ENCODE data around the gene IGFALS.
"Not testable (repeated sequence)": the region's sequence is repeated elsewhere in the genome, so short reads cannot be mapped to it uniquely, and the experiment has no call there.

Gene IGFALS

DNA sequence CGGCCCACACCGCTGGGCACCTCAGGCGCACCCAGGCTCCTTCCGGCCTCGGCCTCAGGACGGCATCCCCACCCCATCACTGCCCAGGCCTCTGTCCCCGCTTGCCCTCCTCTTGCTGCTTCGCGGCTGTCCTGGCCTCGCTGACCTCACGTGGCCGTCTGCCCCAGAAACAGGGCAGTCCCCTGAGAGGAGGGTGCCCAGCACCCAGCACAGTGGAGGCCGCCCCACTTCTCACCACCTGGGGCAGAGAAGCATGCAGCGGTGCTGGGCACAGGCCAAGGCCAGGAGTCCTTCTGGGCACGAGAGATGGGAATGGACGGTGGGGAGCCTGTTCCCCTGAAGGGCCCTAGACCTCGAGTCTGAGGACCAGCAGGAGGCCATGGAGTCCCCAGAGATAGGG lies 24.2 kb upstream of the IGFALS start:
- no peak for DNase-seq

DNA sequence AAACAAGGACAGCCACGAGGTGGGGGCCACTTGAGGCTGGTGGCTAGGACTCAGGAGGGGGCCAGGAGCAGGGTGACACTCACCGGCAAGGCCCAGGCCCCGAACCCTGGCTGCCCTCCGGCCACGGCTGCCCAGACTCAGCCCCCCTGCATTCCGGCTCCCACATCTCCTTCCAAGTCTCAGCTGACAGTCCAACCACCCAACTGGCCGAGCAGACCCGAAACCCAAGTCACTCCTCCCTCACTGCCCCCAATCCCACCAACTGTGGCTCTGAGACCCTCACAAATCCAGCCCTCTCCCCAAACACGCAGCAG lies 23.7 kb upstream of the IGFALS start:
- no peak for DNase-seq

DNA sequence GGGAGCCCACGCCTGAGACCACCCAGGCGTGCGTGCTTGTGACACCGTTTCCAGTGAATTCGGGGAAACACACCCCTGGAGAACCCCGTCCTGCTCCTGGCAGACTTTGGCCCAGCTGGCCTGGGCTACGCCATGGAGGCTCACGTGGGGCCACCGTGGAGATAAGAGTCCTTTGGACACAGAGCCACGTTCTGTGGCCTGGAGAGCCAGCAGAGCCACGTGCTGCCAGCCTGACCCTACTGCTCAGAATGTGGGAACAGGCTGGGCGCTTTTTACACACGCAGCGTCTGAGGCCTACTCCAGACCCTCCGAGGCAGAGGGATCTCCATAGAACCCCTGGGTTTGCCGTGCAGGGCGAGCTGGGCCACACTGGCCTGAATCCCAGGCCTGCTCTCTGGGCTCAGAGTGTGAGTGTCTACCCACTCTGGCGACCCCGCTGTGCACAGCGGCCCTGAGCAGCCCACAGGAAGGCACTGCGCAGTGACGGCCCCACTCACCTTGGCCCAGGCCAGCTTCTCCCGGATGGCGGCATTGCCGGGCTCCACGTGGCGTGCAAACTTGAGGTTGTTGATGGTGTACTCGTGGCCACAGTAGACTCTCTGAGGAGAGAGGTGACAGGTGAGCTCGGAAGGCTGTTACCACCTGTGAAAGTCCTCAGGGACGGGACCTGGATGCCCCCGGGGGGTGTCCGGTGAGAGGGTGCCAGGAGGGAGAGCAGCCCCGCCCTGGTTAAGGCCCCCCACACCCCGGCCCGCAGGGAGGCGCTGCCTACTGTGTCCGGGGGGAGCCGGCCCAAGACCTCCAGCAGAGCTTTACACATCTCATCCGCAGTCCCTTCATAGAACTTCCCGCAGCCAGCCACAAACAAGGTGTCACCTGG lies 23.1 kb upstream of the IGFALS start:
- no peak for DNase-seq

- DNase-seq, result no peak
These were observed 22.0 kb upstream of the IGFALS start for GRCh38 chr16:1815461-1815860.

DNA sequence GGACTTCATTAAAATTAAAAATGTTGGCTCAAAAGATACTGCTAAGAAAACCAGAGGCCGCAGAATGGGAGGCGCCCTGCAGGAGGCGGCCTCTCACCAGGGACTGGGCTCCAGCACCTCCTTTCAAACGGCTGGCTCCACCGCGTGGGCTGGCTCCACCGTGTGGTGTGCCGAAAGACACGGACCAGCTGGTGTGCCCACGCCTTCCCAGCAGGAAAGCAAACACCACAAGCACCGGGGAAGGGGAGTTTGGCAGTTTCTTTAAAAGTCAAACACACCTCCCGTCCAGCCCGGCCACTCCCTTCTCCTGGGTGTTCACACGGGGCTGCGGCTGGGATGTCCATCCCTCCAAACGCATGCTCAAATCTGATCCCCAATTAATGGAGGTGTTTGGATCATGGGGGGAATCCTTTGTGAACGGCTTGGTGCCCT lies 19.2 kb upstream of the IGFALS start:
- no peak for DNase-seq

DNA sequence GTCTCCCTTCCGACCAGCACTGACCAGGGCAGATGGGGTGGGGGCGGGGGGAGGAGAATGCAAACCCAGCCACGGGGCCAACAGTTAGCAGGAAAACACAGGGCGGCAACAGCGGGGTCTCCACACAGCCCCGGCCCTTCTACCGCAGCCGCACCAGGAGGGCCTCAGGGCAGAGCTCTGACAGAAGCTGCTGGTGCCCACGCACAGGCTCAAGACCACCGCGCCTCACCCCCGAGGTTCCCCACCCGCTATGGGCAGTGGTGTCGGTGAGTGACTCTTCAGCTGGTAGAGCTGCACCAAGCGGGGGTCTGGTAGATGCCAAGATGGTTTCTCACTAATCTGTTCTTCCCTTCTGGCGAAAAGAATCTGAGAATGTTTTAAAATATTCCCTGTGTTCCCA lies 17.0 kb upstream of the IGFALS start:
- no peak for DNase-seq

DNA sequence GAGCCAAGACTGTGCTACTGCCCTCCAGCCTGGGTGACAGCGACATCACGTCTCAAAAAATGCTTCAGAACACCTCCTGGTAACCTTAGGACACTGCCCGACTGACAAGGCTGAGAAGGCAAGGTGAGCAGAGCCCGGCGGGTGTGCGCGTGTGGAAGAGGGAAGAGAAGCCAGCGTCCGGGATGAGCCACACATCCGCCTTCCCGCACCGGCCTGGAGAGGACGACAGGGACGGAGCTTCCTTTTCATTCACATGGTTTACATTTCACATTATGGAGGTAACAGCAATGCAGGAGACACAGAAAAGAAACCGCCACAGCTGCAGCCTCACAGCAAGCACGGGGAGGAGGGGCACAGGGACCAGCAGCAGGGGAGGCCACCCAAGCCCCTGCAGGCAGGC lies 16.6 kb upstream of the IGFALS start:
- DNase-seq, result no peak

DNA sequence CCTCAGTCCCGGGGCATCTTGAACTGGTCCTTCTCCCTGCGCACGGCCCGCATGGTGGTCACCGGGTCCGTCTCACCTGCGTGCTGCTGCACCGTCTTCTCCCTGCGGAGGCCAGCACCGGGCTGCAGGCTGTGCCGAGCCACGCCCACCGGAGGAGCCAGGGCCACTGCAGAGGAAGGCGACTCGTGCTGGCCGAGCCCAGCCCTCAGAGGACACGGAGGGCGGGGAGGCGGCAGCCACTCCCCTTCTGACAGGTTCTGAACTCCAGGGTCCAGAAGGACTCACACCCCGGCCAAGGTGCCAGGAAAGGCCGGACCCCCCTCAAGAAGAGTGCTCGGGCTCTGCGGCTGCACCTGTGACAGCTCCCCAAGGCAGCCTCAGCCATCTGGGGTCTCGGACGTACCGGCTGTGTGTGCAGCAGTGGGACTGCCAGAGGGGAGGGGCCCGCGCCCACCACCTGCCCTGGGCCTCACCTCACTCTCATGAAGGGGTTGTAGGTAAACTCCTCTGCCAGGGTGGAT lies 15.8 kb upstream of the IGFALS start:
- no peak for DNase-seq

DNA sequence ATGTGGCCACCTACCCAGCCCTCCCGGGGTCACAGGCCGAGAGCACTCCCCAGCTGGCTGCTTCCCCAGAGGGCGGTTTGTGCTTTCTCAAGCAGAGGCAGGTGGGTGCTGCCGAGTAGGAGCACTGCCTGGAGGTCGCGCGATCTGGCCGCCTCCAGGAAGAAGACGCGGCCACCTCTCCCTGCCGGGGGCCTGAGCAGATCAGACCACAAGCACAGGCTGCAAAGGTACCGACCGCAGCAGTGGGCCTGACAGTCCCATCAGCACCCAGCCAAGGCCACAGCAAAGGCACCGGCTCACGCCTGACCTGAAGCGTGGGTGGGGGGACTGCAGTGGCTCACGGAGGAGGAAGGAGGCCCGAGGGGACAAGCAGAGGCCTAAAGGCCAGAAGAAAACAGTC lies 15.2 kb upstream of the IGFALS start:
- DNase-seq, result no peak

DNA sequence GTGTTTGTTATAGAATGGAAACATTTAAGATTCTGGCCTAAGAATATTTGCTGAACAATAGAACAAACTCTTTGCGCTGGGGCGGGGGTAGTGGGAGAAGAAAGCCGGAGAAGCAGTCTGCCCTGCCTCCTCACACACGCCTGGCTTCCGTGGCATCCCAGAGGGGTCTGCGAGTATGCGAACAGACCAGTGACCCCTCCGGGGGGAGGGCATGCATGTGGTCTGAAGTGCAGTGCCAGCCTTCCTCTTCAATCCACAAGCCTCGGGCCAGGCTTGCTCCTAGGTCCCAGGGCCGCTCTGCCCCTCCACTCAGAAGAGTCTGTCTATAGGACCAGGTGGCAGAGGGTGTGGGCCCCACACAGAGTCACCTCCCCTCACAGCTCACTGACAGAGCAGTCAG lies 14.1 kb upstream of the IGFALS start:
- no peak for DNase-seq

DNA sequence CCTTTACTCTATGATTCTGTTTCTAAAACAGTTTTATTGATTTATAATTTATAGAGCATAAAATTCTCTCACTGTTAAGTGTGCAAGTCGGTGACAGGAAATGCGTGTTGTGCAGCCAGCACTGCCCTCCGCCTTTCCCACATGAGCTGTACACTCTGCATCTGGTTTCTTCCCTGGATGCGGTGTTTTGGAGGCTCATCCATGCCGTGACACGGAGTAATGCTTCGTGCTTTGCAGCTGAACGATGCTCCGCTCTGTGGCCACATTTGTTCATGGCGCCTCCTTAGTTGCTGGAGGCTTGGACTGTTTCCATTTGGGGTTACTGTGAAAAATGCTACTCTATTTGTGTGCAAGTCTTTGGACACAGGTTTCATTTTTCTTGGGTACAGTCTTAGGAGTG lies 7.2 kb upstream of the IGFALS start:
- DNase-seq, result no peak

- not testable (repeated sequence) for DNase-seq
These were observed 5.8 kb upstream of the IGFALS start for GRCh38 chr16:1799263-1799662.

GRCh38 chr16:1794908-1795666 lies 1.6 kb upstream of the IGFALS start:
- DNase-seq, result no peak

DNA sequence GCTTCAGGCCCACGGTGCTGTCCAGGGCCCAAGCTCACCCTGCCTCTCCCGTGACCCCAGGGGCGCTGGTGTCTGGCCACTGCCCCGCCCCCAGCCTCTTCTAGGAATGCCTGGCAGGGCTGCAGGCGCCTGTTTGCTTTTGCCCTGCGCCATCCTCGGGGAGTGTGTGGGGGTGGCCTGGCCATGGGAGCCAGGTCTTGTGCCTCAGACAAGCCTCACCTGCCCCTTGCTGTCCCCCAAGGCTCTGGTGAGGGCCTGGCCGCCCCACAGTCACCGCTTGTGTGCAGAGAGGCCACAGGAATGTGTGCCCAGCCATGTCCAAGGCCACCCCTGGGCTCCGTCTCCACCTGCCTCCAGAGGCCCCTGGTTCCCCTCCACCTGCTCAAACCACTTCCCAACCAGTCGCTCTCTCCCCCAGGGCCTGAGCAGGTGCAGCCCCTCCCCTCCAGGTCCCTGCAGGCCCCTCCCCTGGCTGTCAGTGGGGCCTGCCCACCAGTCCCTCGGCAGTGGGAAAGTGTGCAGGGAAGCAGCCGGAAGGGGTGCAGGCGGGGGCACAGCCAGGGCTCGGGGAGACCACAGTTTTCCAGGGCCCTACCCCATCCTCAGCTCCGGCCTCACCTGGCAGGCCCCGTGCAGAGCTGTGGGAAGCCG lies 841 bp upstream of the IGFALS start:
- DNase-seq, result no peak

GRCh38 chr16:1792836-1793577 lies 498 bp downstream of the IGFALS start:
- no peak for DNase-seq

GRCh38 chr16:1791943-1792812 lies 1.3 kb downstream of the IGFALS start:
- DNase-seq, result no peak

DNA sequence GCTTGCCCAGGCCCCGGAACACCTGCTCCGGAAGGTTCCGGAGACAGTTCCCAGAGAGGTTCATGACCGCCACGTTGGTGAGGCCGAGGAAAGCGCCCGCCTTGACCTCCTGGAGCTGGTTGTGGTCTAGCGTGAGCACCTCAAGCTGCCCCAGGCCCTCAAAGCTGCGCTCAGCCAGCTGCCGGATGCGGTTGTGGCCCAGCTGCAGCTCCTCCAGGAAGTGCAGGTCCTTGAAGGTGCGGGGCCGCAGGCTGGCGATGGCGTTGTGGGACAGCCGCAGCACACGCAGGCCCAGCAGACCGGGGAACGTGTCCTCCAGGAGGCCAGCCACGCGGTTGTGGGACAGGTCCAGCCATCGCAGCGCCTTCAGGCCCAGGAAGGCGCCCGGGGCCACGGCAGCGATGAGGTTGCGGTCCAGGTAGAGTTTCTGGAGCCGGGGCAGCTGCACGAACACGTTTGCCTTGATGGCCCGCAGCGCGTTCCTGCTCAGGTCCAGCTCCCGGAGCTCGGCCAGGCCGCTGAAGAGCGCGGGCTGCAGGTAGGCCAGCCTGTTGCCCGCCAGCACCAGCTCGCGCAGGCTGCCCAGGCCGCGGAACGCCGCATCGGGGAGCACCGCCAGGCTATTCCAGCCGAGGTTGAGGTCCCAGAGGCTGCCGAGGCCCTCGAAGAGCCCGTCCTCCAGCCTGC lies 2.1 kb downstream of the IGFALS start:
- DNase-seq, result no peak

DNA sequence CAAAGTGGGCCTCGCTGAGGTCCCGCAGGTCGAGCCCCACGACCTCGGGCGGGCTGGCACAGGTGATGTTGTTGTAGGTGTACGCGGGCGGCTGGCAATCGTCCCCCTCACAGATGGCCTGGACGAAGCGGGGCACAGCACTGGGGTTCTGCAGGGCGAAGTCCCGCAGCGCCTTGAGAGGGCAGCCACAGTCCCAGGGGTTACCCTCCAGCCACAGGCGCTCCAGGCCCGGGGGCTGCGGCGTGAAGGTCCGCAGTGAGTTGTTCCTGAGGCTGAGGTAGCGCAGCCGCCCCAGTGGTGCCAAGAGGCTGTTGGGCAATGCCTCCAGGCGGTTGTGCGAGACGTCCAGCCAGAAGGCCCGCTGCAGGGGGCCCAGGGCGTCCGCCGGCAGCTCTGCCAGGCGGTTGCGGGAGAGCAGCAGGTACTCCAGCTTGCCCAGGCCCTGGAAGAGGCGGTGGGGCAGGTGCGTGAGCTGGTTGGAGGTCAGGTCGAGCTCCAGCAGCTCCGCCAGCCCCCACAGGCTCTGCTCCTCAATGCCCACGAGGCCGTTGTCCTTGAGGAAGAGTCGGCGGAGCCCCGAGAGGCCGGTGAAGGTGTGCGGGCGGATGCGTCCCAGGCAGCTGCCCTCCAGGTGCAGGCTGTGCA lies 2.8 kb downstream of the IGFALS start:
- no peak for DNase-seq

GRCh38 chr16:1790261-1790610 lies 3.3 kb downstream of the IGFALS start:
- DNase-seq, result no peak

DNA sequence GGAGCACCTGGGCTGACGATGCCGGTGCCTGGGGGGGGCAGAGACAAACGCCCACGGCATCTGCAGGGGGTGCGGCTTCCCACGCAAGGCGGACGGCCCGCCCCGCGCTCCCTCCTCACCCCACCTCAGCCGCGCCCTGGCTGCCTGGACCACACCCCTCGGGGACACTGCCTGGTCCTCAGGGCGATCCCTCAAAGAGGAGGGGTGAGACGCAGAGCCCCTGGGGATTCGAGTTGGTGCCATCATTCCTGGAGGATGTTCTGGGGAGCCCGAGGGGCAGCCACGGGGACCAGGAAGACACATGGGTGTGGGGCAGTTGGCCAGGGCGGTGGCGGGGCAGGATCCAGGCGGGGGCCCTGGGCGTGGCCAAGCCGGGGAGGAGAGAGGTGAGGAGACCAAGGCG lies 3.9 kb downstream of the IGFALS start:
- no peak for DNase-seq

- DNase-seq, result no peak
These were observed 4.8 kb downstream of the IGFALS start for GRCh38 chr16:1788708-1789100.
